Activated CD4-positive, CD25-positive, alpha-beta regulatory T cell (primary cell): ENCODE measurements around the gene CCR1.

Source experiments
- DNase-seq, 4 experiments: peaks; one replicate each; lab custom pipeline; 2025; lab: John Stamatoyannopoulos, UW

Gene CCR1

GRCh38 chr3:46208167-46208704, at the start of gene CCR1:
CCR1 (minus strand) TSS chr3:46208313; CDS start chr3:46204313, 4,000 bp downstream.
- DNase-seq: peak in 1 of 4 experiments; percentile 7

GRCh38 chr3:46252980-46253379, 44.9 kb upstream of the CCR1 start:
- no peak for DNase-seq

GRCh38 chr3:46245146-46245545, 37.0 kb upstream of the CCR1 start:
- DNase-seq: no peak

- DNase-seq: no peak
Observed at GRCh38 chr3:46243560-46243959, 35.4 kb upstream of the CCR1 start.

GRCh38 chr3:46242120-46242519, 34.0 kb upstream of the CCR1 start, which contains the start of gene CCR3:
CCR3 (plus strand) TSS chr3:46242460; CDS start chr3:46265159, 22,699 bp downstream.
- DNase-seq: no peak

GRCh38 chr3:46239952-46240351, 31.8 kb upstream of the CCR1 start:
- no peak for DNase-seq

GRCh38 chr3:46239301-46239938, 31.3 kb upstream of the CCR1 start:
- DNase-seq: no peak

GRCh38 chr3:46238386-46238785, 30.3 kb upstream of the CCR1 start:
- DNase-seq: no peak

GRCh38 chr3:46236294-46237054, 28.4 kb upstream of the CCR1 start:
- no peak for DNase-seq

- no peak for DNase-seq
Observed at GRCh38 chr3:46235425-46235824, 27.3 kb upstream of the CCR1 start.

- DNase-seq: no peak
Observed at GRCh38 chr3:46233194-46233593, 25.1 kb upstream of the CCR1 start.

GRCh38 chr3:46231323-46231722, 23.2 kb upstream of the CCR1 start:
- DNase-seq: no peak

GRCh38 chr3:46228260-46229242, 20.4 kb upstream of the CCR1 start:
- DNase-seq: no peak

- DNase-seq: no peak
Observed at GRCh38 chr3:46222435-46223161, 14.5 kb upstream of the CCR1 start.

GRCh38 chr3:46221938-46222337, 13.8 kb upstream of the CCR1 start:
- DNase-seq: no peak

GRCh38 chr3:46221391-46221790, 13.3 kb upstream of the CCR1 start:
- no peak for DNase-seq

- DNase-seq: no peak
Observed at GRCh38 chr3:46218196-46218709, 10.1 kb upstream of the CCR1 start.

- no peak for DNase-seq
Observed at GRCh38 chr3:46215810-46216414, 7.8 kb upstream of the CCR1 start.

- no peak for DNase-seq
Observed at GRCh38 chr3:46214751-46215352, 6.7 kb upstream of the CCR1 start.

- DNase-seq: no peak
Observed at GRCh38 chr3:46213201-46213600, 5.1 kb upstream of the CCR1 start.
